Ishikawa (cell line): ENCODE data around the gene CDH13.

ENCODE experiments used
- CEBPB ChIP-seq: IDR thresholded peaks from 2 replicates; pipeline ENCODE4 v1.6.1; 2012
- EP300 ChIP-seq: IDR thresholded peaks from 2 replicates; pipeline ENCODE4 v1.6.1; 2012; ENCODE audit warnings: borderline replicate concordance
- FOXM1 ChIP-seq: IDR thresholded peaks from 2 replicates; pipeline ENCODE4 v1.6.1; 2012; ENCODE audit warnings: low read depth, borderline replicate concordance
- NFIC ChIP-seq: IDR thresholded peaks from 2 replicates; pipeline ENCODE4 v1.6.1; 2012
- RAD21 ChIP-seq: IDR thresholded peaks from 2 replicates; pipeline ENCODE4 v1.6.1; 2012; ENCODE audit warnings: low read depth
- TAF1 ChIP-seq: IDR thresholded peaks from 2 replicates; pipeline ENCODE4 v1.6.1; 2012; ENCODE audit warnings: low read depth, mild to moderate bottlenecking
- TEAD4 ChIP-seq: IDR thresholded peaks from 2 replicates; pipeline ENCODE4 v1.6.1; 2012
- YY1 ChIP-seq: IDR thresholded peaks from 2 replicates; pipeline ENCODE4 v1.6.1; 2012; ENCODE audit warnings: low read depth
- ZBTB7A ChIP-seq: IDR thresholded peaks from 2 replicates; pipeline ENCODE4 v1.6.1; 2012; ENCODE audit warnings: low read depth
- TF ChIP-seq, protein P1 (sequence below): IDR thresholded peaks from 2 replicates; pipeline ENCODE4 v1.6.1; 2012
- TF ChIP-seq, protein P2 (sequence below): IDR thresholded peaks from 2 replicates; pipeline ENCODE4 v1.6.1; 2012; ENCODE audit warnings: low read depth, mild to moderate bottlenecking

DNA sequence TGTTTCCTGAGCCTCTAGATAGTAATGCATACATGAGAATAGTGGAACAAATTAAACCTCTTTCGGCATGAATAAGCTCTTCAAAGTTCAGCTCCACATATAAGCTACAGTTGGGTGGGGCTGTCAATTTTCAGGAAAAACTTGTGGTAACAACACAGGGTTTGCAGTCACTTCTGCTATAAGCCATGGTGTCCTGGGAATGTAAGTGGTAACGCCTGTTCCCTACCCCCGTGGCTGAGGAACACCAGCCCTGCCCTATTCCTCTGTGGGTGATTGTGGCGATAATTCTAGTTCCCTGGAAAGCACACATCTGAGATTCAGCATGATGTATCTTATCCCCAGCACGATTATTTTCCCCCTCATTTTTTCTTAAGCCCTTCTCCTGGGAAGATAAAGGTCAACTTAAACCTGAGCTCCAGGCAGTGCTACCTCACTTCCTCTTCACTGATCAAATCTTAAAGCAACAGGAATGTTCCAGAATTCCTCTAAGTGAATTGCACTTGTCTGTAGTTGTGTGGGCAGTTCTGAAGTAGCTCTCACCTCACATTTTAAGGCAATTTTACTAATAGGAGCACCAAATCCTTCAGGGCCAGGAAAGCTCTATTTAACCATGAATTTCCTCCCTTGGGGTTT, 680.3 kb downstream of the CDH13 start:
- TF ChIP-seq, protein P1, sequence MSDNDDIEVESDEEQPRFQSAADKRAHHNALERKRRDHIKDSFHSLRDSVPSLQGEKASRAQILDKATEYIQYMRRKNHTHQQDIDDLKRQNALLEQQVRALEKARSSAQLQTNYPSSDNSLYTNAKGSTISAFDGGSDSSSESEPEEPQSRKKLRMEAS = no peak
- no peak for TF ChIP-seq YY1
- no peak for TF ChIP-seq CEBPB
- no peak for TF ChIP-seq EP300
- no peak for TF ChIP-seq FOXM1
- no peak for TF ChIP-seq TEAD4
- no peak for TF ChIP-seq NFIC
- TF ChIP-seq TAF1 = no peak
- TF ChIP-seq, protein P2, sequence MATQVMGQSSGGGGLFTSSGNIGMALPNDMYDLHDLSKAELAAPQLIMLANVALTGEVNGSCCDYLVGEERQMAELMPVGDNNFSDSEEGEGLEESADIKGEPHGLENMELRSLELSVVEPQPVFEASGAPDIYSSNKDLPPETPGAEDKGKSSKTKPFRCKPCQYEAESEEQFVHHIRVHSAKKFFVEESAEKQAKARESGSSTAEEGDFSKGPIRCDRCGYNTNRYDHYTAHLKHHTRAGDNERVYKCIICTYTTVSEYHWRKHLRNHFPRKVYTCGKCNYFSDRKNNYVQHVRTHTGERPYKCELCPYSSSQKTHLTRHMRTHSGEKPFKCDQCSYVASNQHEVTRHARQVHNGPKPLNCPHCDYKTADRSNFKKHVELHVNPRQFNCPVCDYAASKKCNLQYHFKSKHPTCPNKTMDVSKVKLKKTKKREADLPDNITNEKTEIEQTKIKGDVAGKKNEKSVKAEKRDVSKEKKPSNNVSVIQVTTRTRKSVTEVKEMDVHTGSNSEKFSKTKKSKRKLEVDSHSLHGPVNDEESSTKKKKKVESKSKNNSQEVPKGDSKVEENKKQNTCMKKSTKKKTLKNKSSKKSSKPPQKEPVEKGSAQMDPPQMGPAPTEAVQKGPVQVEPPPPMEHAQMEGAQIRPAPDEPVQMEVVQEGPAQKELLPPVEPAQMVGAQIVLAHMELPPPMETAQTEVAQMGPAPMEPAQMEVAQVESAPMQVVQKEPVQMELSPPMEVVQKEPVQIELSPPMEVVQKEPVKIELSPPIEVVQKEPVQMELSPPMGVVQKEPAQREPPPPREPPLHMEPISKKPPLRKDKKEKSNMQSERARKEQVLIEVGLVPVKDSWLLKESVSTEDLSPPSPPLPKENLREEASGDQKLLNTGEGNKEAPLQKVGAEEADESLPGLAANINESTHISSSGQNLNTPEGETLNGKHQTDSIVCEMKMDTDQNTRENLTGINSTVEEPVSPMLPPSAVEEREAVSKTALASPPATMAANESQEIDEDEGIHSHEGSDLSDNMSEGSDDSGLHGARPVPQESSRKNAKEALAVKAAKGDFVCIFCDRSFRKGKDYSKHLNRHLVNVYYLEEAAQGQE = no peak
- no peak for TF ChIP-seq RAD21
- no peak for TF ChIP-seq ZBTB7A
